KMS-11 (cell line): ENCODE measurements around the gene PRKCG.
A peak's percentile ranks its signal among the peaks of the same experiment; 100 is the strongest.

Experiments
- H2AFZ ChIP-seq: fragments of 200-600 bp; sonication (generic); 2 replicates; pipeline ENCODE4 v1.6.1; 2016; ENCODE audit warnings: antibody characterized with exemption, mixed run types, low read depth
- H3K27ac ChIP-seq: fragments of 200-600 bp; sonication (generic); 2 replicates; pipeline ENCODE4 v1.6.1; 2016; ENCODE audit warnings: mild to moderate bottlenecking, mixed run types
- H3K27me3 ChIP-seq: fragments of 200-600 bp; sonication (generic); 2 replicates; pipeline ENCODE4 v1.6.1; 2017; ENCODE audit warnings: mild to moderate bottlenecking, low read depth, mixed run types, moderate library complexity; ENCODE audit not compliant: insufficient read depth
- H3K36me3 ChIP-seq: fragments of 200-600 bp; sonication (generic); 2 replicates; pipeline ENCODE4 v1.6.1; 2017; ENCODE audit warnings: mild to moderate bottlenecking, mixed run types; ENCODE audit not compliant: insufficient read depth
- H3K4me1 ChIP-seq: fragments of 200-600 bp; sonication (generic); 2 replicates; pipeline ENCODE4 v1.6.1; 2016; ENCODE audit warnings: mild to moderate bottlenecking, low read depth, mixed run types; ENCODE audit not compliant: poor library complexity, severe bottlenecking
- H3K4me2 ChIP-seq: fragments of 200-600 bp; sonication (generic); 2 replicates; pipeline ENCODE4 v1.7.0; 2016; ENCODE audit warnings: mild to moderate bottlenecking, mixed run types
- H3K4me3 ChIP-seq: fragments of 200-600 bp; sonication (generic); IDR thresholded peaks from 2 replicates; pipeline ENCODE4 v1.6.1; 2017; ENCODE audit warnings: low read depth, low read length, mixed read lengths; ENCODE audit not compliant: insufficient read depth
- H3K79me2 ChIP-seq: fragments of 200-600 bp; sonication (generic); 2 replicates; pipeline ENCODE4 v1.6.1; 2016; ENCODE audit warnings: low read depth, mixed run types; ENCODE audit not compliant: insufficient read depth
- H3K9ac ChIP-seq: fragments of 200-600 bp; sonication (generic); 2 replicates; pipeline ENCODE4 v1.6.1; 2016; ENCODE audit warnings: mild to moderate bottlenecking, mixed run types
- H4K20me1 ChIP-seq: fragments of 200-600 bp; sonication (generic); 2 replicates; pipeline ENCODE4 v1.6.1; 2016; ENCODE audit warnings: mild to moderate bottlenecking, mixed run types; ENCODE audit not compliant: insufficient read depth
- CTCF ChIP-seq: fragments of 200-600 bp; sonication (generic); conservative IDR thresholded peaks from 2 replicates; pipeline ENCODE4 v1.6.1; 2017; ENCODE audit warnings: low read depth, mild to moderate bottlenecking, antibody characterized with exemption, low read length, moderate library complexity, mixed read lengths

PRKCG gene

GRCh38 chr19:53904909-53905308, 22.9 kb downstream of the PRKCG start:
- Histone ChIP-seq H3K4me3 (no peak overlapping the region), H2AFZ (no peak overlapping the region), H4K20me1 (no peaks in the 10 kb centered on the region), H3K79me2 (no peaks in the 10 kb centered on the region), H3K9ac (no peak overlapping the region), H3K27me3 (no peaks in the 10 kb centered on the region), H3K27ac (no peak overlapping the region), H3K4me2 (no peak overlapping the region), H3K4me1 (no peaks in the 10 kb centered on the region), H3K36me3 (no peaks in the 10 kb centered on the region)
- TF ChIP-seq CTCF: no peak

GRCh38 chr19:53905787-53906186, 23.8 kb downstream of the PRKCG start:
- H3K79me2 ChIP-seq: no peaks in the 10 kb centered on the region
- TF ChIP-seq CTCF: no peak

GRCh38 chr19:53906211-53907192, 24.5 kb downstream of the PRKCG start:
- Histone ChIP-seq H3K79me2 (no peaks in the 10 kb centered on the region), H4K20me1 (no peaks in the 10 kb centered on the region), H3K36me3 (no peaks in the 10 kb centered on the region), H3K4me2 (no peak overlapping the region), H3K4me1 (no peaks in the 10 kb centered on the region), H2AFZ (no peak overlapping the region), H3K27me3 (no peaks in the 10 kb centered on the region), H3K4me3 (no peak overlapping the region), H3K9ac (no peak overlapping the region), H3K27ac (no peak overlapping the region)
- peak; percentile 63 for TF ChIP-seq CTCF

More at GRCh38 chr19:53905787-53906186, 23.8 kb downstream of the PRKCG start:
- Histone ChIP-seq H2AFZ (no peak overlapping the region), H3K4me3 (no peak overlapping the region), H3K4me1 (no peaks in the 10 kb centered on the region), H3K9ac (no peak overlapping the region), H3K36me3 (no peaks in the 10 kb centered on the region), H3K27me3 (no peaks in the 10 kb centered on the region), H4K20me1 (no peaks in the 10 kb centered on the region), H3K27ac (no peak overlapping the region), H3K4me2 (no peak overlapping the region)

GRCh38 chr19:53907193-53907581, 25.2 kb downstream of the PRKCG start:
- Histone ChIP-seq H3K4me2 (no peak overlapping the region), H3K36me3 (no peaks in the 10 kb centered on the region), H2AFZ (no peak overlapping the region), H3K27me3 (no peaks in the 10 kb centered on the region), H3K4me3 (no peak overlapping the region), H3K4me1 (no peaks in the 10 kb centered on the region), H3K27ac (no peak overlapping the region), H3K79me2 (no peaks in the 10 kb centered on the region), H3K9ac (no peak overlapping the region), H4K20me1 (no peaks in the 10 kb centered on the region)
- TF ChIP-seq CTCF: no peak
